Stimulated activated CD8-positive, alpha-beta memory T cell treated with anti-CD3 and anti-CD28 coated beads, Interleukin-12 subunit alpha, Interleukin-12 subunit beta, amount 100 ng/mL, for 24 hours (primary cell): ENCODE data around the gene ZNF641.
"Not testable (repeated sequence)": the region's sequence is repeated elsewhere in the genome, so short reads cannot be mapped to it uniquely, and the experiment has no call there.

ENCODE experiments used
- DNase-seq: peaks from one replicate; pipeline ENCODE4 v3.0.0-alpha.2; 2020; ENCODE audit errors: extremely low read depth

Gene ZNF641

DNA sequence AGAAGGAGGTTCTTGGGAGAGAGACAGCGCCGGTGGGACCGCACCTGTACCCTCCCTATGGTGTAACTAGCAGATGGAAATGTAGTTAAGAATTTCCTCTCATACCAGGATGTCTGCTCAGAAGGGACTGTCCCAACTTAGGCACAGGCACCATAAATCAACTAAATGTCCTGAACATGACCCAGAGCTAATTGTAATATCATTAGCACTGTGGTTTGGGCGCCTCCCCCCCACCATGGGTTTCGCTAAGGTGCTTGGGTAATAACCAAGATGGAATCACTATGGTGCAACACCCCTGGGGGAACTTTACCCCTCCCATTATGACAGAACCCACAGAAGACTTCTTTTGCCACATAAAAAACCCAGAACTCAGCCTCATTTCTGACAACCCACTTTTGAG lies 15.9 kb downstream of the ZNF641 start:
- no peak for DNase-seq

DNA sequence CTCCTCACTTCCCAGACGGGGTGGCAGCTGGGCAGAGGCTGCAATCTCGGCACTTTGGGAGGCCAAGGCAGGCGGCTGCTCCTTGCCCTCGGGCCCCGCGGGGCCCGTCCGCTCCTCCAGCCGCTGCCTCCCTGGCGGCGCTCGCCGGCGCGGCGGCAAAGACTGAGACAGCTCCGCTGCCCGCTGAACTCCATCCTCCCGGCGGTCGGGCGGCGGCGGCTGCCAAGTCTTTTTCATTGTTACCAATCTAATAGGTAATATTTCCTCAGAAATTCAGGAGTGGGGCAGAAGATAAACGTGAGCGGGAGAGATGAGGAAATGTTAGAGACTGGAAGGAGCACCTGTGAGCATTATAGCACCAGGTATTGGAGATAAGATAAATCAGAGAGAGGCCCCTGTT lies 17.0 kb downstream of the ZNF641 start:
- not testable (repeated sequence) for DNase-seq

DNA sequence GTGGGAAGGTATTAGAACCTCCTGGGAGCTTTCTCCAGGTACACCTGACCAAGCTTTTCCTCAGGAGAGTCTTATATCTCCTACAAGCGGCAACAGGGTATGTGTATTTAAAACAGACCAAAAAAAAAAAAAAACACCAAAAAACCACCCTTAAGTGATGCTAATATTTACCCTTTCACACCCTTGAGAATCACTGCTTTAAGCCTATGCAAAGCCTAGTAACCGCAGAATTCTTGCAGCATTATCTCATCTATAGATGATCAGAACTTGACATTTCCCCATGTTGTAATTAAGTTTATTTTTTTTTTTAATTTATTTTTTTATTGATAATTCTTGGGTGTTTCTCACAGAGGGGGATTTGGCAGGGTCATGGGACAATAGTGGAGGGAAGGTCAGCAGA lies 19.3 kb downstream of the ZNF641 start:
- DNase-seq: no peak

DNA sequence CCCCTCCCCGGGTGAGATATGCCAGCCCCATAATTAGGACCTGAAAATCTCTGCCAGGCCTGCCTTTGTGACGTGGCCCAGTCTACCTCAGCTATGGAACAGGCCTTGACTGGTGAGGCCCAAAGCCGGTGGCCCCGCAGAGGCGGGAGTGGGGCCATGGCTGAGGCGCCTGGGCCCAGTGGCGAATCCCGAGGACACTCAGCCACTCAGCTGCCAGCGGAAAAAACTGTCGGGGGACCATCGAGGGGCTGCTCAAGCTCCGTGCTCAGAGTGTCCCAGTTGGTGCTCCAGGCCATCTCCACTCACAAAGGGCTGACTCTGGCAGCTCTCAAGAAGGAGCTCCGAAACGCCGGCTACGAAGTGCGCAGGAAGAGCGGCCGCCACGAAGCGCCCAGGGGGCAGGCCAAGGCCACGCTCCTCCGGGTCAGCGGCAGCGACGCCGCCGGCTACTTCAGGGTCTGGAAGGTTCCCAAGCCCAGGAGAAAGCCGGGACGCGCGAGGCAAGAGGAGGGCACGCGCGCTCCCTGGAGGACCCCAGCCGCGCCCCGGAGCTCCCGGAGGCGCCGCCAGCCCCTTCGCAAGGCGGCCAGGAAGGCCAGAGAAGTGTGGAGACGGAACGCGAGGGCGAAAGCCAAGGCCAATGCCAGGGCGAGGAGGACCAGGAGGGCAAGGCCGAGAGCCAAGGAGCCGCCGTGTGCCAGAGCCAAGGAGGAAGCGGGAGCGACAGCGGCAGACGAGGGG lies 21.4 kb downstream of the ZNF641 start:
- DNase-seq: no peak

DNA sequence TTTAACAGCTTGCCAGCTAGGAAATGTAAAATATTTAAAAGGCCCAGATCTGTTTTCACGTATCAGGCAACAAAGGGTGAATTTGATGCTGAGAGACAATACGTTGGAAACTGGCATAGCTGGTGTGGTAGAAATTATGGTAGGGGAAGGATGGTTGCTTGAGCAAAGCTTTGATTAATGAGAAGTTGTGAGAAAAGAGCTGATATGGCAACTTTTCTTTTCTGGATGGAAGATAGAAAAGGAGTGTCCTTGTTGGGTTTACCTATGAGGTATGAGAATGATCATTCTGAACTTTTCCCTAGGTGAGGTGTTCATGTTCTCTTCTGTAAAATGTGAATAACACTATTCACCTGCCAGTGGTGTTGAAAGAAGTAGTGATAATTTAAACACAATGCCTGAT lies 34.2 kb downstream of the ZNF641 start:
- no peak for DNase-seq

DNA sequence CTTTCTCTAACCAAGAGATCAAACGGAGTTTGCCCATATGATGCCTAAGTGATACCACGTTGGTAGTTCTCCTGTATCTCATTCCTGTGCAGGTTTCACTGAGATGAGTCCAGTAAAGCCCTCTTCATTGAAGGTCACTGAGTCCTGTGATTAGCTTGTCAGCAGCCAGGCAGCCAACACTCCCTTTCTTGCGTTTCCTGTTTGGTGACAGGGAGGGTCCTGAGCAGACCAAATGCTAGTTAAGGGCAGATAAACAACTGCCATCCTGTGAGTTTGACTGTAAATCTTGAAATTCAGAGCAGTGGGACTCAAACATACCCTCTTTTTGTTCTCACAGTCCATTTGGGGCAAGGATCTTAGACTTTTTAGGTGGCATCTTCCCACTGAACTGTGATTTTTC lies 39.4 kb downstream of the ZNF641 start:
- DNase-seq: no peak

DNA sequence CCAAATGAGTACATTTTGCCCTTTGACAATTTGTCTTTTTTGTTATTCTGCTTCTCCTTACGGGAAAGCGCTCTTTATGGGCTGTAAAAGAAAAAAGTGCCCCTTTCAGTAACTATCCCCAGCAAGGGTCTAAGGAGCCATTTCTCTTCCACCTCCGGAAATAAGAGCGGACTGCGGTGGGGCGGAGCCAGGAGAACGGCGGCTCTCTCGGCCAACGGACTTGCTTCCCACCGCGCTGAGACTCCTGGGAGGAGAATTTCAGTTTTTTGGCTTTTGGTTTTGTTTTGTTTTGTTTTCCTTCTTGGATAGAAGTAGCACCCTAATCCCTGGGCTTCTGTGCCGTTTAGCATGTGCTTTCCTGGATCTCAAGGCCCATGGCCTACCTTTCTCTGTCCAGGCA lies 43.5 kb downstream of the ZNF641 start:
- DNase-seq: no peak

DNA sequence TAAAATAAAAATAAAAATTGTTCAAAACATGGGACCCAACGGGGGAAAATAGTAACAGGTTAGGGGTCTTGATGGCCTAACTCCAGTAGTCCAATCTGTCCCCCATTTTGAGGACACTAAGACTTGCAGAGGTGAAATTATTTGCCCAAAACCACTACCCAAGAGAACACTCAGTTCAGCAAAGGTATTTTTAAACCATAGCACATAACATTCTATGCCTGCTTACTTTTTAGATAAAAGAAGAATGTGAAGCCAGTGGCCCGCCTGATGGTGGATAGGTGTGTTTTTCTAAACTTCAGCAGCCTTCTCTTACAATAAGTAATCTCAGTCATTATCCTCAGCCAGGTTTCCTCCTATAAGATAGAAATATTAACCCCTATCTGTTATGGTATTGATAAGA lies 45.5 kb downstream of the ZNF641 start:
- DNase-seq: no peak

DNA sequence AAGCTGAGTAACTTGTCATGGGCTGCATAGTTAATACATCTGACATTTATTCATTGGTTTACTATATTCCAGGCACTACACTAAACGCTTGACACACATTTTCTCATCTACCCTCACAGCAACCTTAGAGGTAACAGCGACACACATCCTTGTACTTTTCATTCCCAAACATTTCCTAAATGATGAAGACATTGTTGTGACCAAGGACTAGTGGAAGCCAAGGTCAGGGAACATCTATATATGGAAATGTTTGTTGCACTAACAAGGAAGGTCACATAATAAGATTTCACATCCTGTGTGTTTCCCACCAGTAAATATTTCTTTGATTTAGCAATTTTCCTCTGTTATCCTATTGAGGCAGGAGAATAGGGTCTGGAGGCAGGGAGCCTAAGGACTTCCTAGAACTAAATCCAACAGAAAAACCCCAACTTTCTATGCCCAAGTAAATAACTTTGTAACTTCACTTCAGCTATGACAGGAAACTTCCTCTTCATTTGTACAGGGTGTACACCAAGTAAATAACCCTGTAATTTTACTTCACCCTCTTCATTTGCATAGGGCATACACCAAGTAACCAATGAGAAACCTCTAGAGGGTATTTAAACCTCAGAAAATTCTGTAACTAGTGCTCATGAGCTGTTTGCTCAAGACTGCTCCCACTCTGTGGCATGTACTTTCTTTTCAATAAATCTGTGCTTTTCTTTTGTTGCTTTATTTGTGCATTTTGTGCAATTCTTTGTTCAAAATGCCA lies 48.4 kb downstream of the ZNF641 start:
- DNase-seq: no peak

DNA sequence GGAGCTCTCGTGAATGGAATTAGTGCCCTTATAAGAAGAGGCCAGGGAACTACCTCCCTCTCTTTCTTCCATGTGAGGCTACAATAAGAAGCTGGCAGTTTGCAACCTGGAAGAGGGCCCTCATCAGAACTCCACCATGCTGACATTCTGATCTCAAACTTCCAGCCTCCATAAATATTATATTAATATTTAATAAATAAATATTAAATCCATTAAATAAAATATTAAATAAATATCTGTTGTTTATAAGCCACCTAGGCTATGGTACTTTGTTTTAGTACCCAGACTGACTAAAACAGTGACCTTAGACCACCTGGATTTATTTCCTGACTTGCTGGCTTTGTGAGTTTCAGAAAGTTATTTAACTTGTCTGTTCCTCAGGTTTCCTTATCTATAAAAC lies 49.9 kb downstream of the ZNF641 start:
- DNase-seq: no peak

DNA sequence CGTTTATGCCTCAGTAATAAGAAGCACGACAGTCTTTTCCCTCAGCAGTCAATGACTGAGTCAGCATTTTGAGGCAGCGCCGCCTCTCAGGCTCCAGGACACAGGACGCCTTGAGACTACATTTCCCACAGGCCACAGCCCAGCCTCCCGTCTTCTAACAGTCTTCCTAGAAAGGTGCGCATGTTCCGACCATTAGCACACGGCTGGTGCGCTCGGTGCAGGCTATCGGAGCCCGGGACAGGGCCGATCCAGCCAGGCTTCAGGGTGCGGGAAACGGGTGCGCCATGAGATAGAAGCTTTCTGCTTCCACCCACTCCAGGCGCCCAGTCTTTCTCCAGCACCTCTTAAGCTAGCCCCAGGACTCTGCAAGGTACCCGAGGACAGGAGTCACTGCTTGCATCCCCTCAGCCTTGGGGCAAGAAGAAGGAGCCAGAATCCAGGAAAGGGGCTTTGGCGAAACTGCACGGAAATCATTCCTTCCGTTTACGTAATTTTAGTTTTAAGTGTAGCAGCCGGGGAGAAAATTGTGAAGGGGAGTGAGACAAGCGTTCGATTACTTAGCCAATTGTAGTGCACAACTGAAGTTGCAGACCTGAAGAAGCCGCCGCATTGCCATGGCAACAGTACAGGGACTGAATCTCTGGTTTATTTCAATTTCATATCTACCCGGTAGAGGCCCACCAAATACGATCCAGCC lies 54.0 kb downstream of the ZNF641 start:
- DNase-seq: peak; percentile 11

DNA sequence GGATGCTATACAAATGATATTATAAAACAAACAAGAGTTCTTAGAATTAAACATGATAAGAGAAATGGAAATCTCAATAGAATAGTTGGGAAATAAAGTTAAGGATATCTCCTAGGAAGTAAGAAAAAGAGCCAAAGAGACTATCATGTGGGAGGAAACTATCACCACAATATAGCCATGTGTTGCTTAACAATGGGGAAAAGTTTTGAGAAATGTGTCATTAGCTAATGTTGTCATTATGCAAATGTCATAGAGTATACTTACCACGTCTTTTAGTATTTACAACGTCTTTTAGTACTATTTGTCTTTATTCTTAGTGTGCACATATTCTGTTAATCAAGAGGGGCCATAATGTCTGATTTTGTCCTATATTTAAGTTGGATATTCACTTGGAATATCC lies 58.7 kb downstream of the ZNF641 start:
- DNase-seq: no peak

DNA sequence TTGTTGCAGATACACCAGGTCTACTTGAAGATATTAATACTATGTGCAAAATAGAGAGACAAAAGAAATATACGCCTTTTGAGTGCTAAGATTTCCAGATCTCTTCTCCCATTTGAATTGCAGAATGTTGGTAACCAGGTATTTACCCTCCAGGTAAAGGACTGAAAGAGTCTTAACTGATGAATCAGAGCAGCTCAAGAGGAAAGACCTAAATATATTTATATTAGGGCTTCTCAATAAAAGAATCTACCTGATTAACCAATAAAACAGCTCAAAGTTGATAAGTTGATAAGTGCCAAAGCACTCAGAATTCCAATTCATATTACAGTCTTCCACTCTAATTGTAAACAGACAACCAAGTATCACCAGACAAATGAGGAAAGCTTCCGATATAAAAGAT lies 59.2 kb downstream of the ZNF641 start:
- DNase-seq: no peak

DNA sequence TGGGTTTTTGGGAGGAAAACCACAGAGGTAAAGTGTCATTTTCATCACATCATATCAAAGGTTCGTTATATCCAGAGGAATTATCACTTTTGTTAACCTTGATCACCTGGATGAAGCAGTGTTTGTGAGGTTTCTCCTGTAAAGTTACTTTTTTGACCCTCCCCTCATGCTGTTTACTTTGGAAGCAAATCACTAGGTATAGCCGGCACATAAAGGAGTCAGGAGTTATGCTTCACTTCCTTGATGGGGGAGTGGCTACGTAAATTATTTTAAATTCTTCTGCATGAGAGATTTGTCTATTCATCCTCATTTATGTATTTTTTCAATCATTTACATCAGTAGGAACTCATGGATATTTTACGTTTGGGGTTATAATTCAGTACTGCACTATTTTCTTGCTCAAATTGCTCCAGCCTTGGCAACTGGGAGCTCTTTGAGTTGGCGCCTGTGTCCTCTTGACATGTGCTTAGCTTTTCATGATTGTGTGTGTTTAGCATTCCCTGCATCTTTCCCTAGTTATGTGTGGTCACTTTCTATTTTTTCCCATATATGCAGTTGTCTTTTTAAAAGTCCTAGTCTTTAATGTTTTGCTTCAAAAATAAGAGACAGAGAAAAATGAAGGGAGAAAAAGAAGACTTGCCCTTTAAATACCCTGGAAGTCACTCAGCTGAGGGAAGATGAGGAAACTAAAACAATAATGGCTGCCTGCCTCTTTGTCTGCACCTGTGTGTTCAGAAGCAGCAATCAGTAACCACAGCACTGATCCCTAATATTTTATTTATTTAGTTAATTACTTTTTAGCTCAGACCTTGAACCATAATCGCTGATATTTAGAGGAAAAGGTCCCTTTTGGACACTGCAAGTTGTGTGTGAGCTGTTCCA lies 62.1 kb downstream of the ZNF641 start:
- no peak for DNase-seq
